NCI-H146 treated with DMSO at 0.1 percent for 48 hours (cell line): ENCODE measurements around the gene SIPA1L3.
"Not testable (repeated sequence)": the region's sequence is repeated elsewhere in the genome, so short reads cannot be mapped to it uniquely, and the experiment has no call there.

ENCODE experiments used
- DNase-seq: peaks from one replicate; lab custom pipeline; 2025; ENCODE audit not compliant: unreplicated experiment; lab: John Stamatoyannopoulos, UW

Gene SIPA1L3

DNA sequence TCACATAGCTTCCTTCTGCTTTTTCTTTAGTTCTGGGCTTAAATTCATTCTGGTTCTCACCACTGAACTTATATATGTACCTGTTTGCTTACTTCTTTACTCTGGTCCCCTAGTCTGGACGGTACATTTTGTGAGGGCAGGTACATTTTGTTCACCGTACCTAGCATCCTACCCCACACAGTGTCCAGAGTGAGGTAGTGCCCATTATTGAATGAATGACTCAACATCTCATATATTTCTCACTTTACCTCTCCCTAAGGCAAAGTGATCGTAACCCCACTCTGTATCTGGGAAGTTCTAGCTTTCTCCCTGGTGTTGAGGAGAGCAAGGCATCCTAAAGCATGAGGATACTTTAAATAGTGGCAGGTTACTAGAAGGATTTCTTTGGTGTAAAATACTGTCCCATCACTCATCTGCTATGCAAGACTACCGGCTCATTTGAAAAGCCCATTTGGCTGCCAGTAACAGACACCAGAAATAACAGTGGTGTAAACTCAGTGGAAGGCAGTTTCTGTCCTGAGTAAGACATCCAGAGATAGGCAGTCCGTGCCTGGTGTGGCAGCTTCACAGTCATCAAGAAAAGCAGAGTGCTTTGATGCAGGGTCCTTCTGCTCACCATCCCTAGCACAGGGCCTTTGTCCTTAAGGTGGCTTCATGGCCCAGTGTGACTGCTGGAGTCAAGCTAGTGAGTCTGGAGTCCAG is 111.8 kb downstream of the SIPA1L3 start:
- DNase-seq = no peak

- DNase-seq = no peak
Observed at GRCh38 chr19:38019396-38019724, 112.4 kb downstream of the SIPA1L3 start.

GRCh38 chr19:38020311-38020710 is 113.3 kb downstream of the SIPA1L3 start:
- DNase-seq = no peak

GRCh38 chr19:38021352-38021751 is 114.3 kb downstream of the SIPA1L3 start:
- DNase-seq = no peak

DNA sequence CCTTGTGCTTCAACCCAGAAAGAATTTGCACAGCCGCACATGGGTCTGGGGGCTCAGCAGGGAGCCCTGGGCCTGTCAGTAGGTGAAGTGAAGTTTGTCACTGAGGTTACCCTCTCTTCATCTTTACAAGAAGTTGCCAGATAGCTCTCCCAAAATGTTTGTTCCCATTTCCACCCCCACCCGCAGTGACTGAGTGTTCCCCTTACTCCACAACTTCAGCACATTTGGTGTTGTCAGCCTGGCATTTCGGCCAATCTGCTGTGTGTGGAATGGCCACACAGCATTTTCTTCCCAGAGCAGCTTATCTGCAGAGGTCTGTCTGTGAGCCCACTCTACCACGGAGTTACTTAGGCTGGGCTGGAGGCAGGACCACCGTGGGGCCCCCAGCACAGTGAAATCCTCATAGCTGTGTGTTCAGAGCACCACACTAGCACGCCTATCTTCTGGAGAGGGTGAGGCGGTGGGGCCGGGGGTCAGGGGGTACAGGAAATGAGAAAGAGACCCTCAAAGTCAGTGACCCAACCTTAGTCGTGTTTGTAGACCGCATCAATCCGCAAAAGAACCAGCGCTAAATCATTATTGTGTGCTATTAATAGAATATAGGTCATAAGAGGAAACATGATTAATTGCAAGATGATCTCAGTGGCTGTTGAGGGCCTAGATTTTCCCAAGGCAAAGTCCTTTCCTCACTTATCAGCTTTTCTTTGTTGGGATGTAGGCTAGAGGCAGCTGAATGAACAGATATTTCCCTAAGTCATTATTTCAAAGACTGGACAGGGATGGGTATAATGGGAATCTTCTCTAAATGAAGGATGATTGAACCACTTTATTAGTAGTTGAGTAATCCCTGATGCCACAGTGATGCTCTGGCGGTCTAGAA is 116.0 kb downstream of the SIPA1L3 start:
- no peak for DNase-seq

DNA sequence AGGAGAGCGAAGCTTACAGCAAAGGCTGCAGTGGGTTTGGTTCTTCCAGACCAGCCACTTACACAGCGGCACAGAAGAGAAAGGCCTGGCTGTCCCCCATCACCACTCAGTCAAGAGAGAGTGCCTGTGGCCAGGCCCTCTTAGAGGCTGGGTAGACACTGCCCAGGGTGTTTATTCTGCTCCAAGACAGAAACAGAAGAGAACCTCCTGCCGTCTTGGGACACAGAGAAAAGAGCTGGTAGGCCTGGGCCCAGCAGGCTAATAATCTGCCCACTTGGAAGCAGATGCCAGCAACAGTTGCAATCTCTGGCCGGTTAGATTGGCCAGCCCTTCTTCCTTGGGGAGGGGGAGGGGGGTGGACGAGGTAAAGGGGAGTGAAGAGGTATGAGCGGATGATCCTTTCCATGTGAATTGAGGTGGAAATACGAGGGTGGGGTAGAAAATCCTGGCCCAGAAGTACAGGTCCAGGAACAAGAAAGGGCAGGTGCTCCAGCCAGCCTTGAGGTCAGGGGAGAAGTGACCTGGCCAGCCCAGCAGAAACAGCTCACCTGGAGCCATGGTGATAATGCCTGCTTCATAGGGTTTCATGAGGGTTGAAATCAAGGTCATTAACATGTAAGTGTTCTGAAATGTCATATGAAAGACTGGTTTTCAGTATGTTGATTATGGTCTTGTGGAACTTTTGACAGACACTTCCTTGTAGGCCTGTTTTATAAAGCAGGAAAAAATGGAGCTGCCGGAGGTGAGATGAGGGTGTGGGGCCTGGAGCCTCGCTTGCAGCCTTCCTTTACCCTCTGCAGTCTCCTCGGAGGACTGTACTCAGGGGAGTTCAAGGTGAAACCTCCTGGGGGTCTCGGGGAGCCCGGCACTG is 116.9 kb downstream of the SIPA1L3 start:
- no peak for DNase-seq

DNA sequence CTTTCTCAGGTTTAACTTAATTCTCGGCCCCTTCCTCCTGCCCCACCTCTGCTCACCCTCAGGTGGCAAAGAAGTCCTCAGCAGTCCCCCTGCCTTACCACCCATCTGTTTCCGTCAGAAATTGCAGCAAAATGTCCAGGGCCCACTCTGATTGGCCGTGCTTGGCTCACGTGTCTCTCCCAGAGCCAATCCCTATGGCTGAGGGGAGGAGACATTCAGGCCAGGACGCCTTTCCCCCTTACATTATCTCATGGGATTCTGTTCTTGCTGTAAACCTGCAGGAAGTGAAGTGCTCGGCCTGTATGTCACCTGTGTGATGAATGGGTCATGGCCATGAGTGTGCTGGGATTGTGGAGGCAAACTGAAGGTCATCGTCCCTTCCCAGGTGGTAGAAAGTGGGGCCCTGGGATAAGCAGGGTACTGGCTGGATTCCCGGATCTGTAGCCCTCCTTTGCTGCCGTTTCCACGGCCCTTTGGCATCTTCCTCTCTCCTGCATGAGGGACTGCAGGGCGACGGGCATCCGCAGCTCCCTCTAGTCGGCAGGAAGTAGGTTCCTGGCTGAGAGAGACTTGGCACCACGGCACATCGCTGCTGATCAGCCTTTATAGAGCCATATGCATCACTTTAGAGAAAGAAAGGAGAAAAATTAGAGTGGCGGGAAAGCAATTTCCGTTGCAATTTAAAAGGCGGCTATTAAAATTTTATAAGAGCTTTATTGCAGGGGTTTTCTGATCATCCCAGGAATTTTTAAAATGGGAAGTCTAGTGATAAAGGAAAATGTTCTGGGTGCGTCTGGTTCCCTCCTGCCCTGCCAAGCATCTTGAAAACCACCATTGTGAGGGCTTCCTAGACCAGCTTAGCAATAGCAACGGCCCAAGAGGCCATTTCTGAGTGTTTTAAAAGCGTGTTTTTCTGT is 118.2 kb downstream of the SIPA1L3 start:
- DNase-seq = no peak

GRCh38 chr19:38025909-38026307 is 118.9 kb downstream of the SIPA1L3 start:
- DNase-seq = no peak

- DNase-seq = no peak
Observed at GRCh38 chr19:38028913-38029510, 122.0 kb downstream of the SIPA1L3 start.

- DNase-seq = not testable (repeated sequence)
Observed at GRCh38 chr19:38030001-38030400, 123.0 kb downstream of the SIPA1L3 start.

DNA sequence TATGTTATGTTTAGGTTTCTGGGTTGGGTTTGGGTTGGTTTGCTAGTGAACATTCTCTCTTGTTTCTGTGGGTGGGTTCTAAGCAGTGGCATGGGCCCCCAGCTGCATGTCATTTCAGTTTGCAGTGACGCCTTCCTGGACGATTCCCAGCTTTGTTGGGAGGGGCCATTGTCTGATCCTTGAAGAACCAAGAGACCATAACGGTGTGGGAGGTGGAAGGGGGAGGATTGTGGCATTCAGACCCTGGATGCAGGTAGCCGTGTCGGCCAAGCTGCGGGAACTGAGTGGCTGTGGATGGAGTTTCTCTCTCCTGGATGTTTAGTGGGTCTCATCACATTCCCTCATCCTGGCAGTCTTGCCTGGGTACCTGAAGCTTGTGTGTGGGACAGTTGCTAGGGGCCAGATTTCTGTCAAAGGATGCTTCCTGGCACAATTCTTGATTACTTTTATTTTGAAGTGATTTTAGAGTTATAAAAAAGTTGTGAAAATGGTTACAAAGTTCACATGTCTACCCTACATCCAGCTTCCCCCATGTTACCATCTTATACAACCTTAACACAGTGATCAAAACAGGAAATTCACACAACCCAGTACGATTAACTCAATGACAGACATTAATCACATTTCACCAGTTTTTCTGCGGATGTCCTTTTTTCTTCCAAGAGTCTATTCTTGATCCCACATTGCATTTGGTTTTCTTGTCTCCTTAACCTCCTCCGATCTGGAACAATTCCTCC is 123.8 kb downstream of the SIPA1L3 start:
- no peak for DNase-seq

GRCh38 chr19:38031423-38031770 is 124.4 kb downstream of the SIPA1L3 start:
- DNase-seq = no peak

- no peak for DNase-seq
Observed at GRCh38 chr19:38032151-38032550, 125.1 kb downstream of the SIPA1L3 start.

GRCh38 chr19:38032951-38033350 is 125.9 kb downstream of the SIPA1L3 start:
- DNase-seq = no peak

DNA sequence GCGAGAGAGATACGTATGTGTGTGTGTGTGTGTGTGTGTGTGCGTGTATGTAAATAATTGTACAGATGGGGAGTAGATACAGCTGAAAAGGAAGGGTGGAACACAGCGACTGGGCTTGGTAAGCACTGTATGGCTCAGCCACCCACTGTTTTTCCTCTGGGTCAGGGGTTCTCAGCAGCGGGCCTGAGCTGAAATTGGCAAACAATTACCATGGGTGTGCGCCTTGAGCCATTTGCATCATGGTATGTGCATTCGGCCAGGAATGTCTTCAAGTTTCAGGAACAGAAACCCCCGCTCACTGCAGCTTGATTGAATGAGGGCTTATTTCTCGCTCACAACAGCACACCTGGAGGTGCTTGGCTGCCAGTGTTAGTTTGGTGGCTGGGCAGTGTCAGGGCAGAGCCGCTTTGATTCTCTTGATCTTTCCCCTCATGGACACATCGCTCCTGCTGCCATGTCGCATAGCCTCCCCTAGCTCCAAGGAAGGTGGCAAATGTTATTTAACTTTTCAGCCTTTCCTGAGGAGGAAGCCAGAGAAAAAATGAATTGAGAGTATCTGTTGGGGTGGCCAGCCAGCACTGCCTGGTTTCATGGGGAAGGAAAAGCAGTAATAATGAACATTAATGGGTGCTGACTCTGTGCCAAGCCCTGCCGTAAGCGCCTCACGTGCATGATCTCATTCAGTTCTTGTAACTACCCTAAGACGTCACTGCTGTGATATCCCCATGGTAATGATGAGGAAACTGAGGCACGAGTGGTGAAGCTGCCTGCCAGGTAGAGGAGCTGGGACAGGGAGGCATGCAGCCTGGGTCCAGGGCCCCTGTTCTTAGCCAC is 126.9 kb downstream of the SIPA1L3 start:
- peak; percentile 81 for DNase-seq

GRCh38 chr19:38034492-38034860 is 127.5 kb downstream of the SIPA1L3 start:
- DNase-seq = no peak

- DNase-seq = no peak
Observed at GRCh38 chr19:38035515-38036495, 128.8 kb downstream of the SIPA1L3 start.
